G401 (cell line): ENCODE measurements around the gene CLNK. TPM values are rescaled to one million over a fixed set of nuclear protein-coding genes. Genes with fewer than 3 reads are reported as not detected.

Source experiments
- DNase-seq: peaks from one replicate; pipeline ENCODE4 v3.0.0-alpha.2; 2015; ENCODE audit warnings: low spot score
- in situ Hi-C: cut with HindIII; loops from 2 replicates; pipeline ENCODE4 v1.10.0; 2016; ENCODE audit warnings: low sequenced_read_pairs, mixed read lengths
- total RNA-seq: library from RNA; depleted of rRNA; stranded (reverse); fragments of >200 nt; shearing (Covaris generic); gene quantifications from 2 replicates; pipeline ENCODE4 v1.2.3, GENCODE V29; 2014; rRNA removed

Gene CLNK, protein sequence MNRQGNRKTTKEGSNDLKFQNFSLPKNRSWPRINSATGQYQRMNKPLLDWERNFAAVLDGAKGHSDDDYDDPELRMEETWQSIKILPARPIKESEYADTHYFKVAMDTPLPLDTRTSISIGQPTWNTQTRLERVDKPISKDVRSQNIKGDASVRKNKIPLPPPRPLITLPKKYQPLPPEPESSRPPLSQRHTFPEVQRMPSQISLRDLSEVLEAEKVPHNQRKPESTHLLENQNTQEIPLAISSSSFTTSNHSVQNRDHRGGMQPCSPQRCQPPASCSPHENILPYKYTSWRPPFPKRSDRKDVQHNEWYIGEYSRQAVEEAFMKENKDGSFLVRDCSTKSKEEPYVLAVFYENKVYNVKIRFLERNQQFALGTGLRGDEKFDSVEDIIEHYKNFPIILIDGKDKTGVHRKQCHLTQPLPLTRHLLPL
- total RNA-seq = not detected in 2 replicates

DNA sequence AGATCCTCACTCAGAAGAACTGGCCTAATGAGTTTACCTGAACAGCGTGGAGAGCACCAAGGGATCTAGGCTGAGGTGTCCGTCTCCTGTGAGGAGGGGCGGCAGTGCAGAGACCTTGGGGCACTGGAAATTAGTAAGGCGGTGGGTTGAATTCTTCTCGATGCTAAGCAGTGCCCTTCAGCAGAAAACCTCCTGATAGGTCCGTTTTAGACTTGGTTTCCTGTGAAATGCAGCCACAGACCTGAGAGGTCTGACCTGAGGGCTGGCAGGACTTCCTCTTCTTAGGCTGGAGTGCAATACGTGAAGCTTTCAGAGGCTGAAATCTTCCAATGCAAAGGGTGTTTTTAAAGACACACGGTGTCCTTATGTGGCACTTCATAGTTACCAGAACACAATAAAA, at the start of gene CLNK:
CLNK (minus strand) TSS at position 138 of the 400 bp plus-strand sequence. CDS start 16,899 bp downstream, outside the sequence.
- DNase-seq = no peak
- in situ Hi-C loops = no loop called here

DNA sequence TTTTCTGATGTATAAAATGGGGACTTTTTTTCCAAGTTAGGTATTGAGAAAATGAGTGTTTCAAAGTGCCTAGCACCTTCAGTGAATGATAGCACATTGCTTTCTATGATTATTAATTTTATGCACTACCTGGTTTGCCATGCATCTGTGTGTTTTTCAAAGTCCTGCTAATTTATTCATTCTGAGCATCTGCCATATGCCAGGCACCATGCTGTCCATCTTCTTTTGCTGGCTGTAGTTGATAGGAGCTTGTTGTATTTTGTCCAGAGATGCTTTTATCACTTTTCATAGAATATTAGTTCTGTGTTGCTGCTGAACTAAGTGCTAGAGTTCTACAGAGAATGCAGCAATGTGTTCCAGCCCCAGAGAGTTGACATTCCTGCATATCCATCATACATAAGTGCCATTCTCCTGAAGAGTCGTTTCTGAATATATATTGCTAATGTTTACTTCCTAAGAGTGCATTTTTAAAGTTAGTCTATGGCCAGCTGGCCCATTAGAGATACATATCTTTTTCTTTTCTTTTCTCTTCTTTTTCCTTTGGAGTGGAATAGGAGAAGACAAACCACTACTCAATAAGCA, 49.0 kb upstream of the CLNK start:
- peak; percentile 85 for DNase-seq
- in situ Hi-C loops = no loop called here

DNA sequence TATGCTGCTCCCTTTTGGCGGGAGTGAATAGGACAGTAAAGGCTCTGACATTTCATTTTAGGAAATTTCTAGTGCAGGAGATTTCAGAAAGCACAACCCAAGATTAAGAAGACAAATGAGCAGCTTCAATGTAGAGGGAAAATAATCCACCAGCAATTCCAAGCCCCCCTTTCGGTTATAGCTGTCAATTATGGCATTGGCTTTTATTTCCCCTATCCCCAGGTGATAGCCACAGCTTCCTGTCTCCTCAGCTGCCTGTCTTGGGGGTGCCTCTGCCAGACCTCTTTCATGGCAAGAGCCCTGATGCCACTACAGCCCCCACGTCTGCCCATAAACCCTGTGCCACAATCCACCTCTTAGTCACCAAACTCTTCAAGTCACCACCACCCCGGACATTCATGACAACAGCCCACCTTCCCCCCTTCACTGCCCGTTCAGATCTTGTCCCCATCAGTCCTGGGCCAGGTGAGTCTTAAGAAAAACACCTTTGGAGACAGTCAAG, 48.4 kb upstream of the CLNK start:
- DNase-seq = no peak
- in situ Hi-C loops = no loop called here

DNA sequence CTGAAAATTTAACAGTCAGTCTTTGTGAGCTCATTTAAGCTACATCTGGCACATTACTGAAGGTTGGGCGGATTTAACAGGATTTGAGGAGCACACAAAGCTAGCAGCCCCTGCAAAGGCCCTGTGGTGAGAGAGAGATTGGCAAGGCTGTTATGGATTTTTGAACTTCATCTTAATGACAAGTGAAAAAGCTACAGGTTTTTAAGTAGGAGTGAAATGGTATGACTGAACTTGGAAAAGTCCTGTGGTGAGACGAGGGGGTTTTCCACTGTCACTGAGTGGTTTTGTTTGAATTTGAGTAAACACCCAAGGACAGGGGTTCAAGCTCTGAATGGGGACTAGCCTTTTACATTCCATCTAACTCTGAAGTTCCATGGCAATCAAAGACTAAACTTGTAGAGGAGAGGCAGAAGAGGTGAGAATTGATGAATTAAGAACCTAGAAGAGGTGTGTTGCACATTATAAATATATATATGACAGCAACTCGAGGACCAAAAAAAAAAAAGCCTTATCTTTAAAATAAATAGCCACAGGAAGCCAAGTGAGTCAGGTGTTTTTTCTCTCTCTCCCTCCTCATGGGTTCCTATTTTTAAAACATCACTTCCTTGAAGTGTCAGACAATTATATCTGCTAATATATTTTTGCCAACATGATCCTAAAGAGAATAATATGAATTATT, 47.8 kb upstream of the CLNK start:
- no peak for DNase-seq
- in situ Hi-C loops = no loop called here

DNA sequence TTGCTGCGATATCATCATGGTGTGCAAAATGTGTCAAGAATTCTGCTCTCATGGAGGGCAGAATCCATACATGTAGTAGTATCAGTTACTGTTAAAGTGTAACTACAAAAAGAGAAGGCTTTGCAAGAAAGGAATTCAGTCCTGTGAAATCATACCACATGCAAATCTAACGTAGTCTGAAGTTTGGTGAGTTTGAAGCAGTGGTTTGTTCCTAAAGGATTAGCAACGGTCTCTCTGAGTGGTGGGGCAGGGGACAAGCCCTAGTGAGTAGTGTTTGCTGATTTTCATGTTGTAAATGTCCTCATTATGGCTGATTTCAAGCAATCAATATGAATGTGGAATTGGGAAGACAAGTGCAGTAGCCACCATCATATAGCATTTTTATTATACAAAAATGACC, 47.1 kb upstream of the CLNK start:
- DNase-seq = no peak
- in situ Hi-C loops = no loop called here

DNA sequence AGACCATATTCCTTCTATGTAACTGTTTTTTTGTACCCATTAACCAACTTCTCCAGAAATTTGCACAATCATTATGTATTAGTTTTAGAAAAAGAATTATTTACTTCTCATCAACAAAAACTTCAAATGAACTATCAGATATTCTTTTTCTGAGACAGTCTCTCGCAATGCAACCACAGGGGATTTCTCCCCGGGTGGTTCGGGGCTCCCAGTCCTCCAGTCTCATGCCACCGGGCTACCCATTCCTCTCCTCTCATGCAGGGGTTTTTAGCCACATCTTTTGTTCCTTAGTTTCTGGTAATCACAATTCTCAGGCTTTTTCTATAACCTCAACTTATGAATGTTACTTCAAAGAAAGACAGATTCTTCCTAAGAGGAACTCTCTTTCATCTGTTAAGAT, 46.6 kb upstream of the CLNK start:
- no peak for DNase-seq
- in situ Hi-C loops = no loop called here

DNA sequence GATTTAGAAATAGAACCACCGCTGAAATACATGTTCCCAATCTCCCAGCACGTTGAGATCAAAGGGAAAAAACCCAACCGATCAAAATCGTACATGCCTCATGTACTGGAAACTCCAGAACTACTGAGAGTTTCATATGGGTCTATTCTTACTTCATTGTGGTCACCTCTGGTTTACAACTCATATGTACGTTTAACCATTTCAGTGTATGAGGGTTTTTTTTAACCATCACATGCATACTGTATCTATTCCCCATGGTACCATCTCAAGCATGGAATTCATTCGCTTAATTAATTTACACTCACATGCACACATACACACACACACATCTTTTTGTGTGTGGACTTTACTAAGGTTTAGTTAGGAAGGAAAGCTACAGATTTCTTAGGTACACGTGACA, 46.0 kb upstream of the CLNK start:
- DNase-seq = no peak
- in situ Hi-C loops = no loop called here

DNA sequence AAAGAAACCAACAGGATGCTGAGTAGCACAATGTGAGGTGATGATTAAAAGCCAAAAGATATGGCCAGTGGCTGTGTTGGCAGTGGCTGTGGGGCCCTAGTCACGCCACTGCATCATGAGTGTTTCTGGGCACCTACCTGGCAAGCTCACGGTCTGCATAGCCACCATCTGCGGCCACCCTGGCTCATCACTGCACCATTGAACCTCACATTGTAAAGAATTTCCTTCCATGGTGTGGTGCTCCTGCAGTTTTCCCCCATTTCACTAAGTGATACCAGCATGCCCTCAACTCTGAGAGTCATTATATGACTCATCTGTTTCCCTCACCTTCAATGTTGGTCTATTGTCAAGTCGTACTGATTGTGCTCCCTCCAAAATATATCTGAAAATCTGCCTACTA, 45.5 kb upstream of the CLNK start:
- no peak for DNase-seq
- in situ Hi-C loops = no loop called here

DNA sequence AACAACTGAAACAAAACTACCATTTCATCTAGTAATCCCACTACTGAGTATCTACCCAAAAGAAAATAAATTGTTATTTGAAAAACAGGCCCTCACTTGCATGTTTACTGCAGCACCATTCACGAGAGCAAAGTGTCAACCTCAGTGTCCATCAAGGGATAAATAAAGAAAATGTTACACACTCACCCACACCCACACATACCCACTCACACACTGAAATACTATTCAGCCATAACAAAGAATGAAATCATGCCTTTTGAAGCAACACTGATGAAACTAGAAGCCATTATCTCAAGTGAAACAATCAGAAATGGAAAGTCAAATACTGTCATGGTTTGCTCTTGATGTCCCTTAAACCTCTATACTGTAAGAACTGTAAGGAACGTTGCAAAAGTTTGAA, 44.8 kb upstream of the CLNK start:
- in situ Hi-C loops = no loop called here
- no peak for DNase-seq

DNA sequence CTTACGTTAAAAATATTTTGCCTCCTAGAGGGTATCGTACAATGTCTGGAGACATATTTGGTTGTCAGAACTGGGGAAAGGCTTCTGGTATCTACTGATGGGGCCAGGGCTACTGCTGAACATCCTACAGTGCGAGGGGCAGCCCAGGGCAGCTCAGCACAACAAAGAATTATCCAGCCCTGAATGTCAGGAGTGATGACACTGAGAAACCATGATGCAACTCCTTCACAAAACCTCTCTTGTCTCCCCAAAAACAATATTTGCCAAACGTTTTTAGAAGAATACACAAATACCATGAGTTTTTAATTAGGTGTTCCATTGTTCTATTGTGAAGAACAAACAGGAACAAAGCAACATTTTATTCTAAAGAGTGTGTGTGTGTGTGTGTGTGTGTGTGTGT, 43.4 kb upstream of the CLNK start:
- no peak for DNase-seq
- in situ Hi-C loops = no loop called here

DNA sequence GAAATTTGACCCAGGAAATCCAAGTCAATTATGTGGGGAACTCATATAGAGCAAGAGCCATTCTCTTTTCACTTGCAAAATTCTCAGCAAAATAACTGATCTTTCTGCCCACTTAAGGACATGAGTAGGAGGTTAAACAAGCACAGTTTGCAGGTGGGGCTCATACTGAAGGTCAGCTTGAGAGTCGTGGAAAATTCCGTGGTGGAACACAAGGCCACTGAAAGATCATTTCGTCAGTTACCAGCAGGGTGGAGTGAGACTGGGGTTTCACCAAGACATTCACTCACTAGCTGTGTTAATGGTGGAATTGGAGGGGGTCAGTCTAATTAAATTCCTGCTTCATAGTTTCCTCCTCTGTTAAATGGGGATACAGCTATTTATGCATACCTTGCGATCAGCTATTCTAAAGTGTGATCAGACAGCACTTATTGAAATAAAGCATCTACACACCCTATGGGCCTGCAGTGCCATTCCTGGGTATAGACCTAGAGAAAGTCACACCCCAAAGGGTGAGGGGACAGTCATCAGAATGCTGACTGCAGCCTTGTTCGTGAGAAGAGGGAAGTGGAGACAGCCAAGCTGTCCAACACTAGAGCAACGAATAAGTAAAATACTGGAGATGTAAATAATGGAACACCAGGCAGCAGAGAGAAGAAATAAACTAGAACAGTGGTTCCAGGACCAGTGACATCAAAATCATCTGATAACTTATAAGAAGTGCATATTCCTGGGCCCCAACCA, 42.7 kb upstream of the CLNK start:
- in situ Hi-C loops = no loop called here
- DNase-seq = no peak

DNA sequence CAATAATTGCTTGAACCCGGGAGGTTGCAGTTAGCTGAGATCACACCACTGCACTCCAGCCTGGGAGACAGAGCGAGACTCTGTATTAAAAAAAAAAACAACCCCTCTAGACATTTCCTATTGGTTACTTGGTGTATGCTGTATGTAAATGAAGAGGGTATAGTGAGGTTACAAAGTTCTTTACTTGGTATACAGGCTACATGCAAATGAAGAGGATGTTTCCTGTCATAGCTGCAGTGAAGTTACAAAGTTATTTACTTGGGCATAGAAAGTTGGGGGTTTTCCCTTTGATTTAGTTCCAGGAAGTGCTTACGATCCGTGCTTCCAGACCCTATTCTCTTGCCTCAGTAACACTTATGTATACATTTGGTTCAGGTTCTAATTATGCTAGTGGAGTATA, 38.4 kb upstream of the CLNK start:
- in situ Hi-C loops = no loop called here

DNA sequence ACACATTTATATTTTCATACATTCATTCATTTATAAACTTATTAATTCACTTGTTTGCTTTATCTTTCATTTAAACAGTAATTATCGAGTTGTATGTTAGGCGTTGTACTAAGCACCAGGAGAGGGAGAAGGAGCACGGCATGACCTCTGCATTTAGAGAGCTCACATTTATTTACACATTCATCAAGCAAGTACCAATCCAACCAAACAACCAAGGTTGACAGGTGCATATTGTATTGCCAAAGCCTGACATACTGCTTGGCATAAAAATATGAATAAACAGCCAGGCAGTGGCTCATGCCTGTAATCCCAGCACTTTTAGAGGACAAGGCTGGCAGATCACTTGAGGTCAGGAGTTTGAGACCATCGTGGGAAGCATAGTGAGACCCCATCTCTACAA, 37.0 kb upstream of the CLNK start:
- peak; percentile 97 for DNase-seq
- in situ Hi-C loops = no loop called here

More for the DNA sequence above, 38.4 kb upstream of the CLNK start:
- no peak for DNase-seq

DNA sequence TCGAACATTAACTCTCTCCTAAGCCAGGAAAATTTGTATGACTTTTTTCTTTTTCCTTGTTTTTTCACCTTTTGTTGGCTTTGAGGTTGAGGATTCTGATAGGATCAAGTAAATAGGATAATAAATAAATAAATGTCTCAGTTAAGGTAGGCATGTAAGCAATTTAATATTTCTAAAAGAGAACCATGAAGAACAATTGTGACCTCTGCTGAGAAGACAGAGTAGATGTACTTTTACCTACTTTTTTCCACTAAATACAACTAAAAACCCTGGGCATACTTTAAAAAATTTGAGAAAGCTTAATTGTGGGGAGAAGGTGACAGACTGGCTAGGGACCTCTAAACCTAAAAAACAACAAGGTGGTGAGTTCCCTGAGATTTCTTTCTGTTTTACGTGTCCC, 31.6 kb upstream of the CLNK start:
- DNase-seq = no peak
- in situ Hi-C loops = no loop called here

DNA sequence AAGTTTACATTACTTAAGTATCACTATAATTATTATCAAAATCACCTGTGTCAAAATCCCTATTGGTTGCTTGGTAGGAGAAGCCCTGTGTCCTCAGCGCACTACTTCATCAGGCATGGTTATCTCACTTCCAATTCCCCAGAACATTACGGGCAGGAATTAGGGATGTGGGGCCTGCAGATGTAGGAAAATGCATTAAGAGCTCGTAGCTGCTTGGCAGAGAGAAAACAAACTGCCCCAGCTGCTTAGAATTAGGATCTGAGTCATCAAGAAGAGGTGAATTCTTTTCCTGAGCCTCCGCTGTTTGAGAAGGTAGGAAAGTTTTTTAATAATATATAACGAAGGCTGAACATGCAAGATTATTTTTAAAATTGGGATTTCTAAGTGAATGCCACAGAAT, 31.1 kb upstream of the CLNK start:
- in situ Hi-C loops = no loop called here
- DNase-seq = no peak

DNA sequence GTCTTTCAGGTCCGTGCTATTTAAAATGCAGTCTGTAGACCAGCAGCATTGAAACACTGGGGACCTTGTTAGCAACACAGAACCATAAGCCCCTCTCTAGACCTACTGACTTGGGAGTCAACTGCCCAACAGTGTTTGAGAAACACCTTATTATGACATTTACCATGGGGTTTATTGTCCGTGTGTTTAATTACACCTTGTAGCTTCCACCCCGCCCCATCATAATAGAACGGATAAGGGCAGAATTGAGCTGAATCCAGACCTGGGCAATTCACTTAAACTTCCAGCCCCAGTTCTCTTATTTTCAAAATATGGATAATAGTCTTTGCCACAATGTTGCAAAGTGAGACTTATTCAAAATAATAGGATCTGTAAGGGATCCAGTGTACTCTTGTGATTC, 30.6 kb upstream of the CLNK start:
- no peak for DNase-seq
- in situ Hi-C loops = no loop called here

DNA sequence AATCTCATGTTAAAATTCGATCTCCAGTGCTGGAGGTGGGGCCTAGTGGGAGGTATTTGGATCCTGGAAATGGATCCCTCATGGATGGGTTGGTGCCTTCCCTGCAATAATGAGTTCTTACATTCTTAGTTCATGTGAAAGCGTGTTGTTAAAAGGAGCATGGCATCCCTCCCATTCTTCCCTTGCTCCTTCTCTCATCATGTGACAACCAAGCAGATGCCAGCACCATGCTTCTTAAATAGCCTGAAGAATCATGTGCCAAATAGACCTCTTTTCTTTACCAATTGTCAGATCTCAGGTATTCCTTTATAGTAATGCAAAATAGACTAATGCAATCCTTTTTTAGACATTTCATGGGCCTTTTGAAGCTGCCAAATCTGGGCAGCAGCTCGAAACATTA, 29.0 kb upstream of the CLNK start:
- in situ Hi-C loops = no loop called here
- DNase-seq = no peak

DNA sequence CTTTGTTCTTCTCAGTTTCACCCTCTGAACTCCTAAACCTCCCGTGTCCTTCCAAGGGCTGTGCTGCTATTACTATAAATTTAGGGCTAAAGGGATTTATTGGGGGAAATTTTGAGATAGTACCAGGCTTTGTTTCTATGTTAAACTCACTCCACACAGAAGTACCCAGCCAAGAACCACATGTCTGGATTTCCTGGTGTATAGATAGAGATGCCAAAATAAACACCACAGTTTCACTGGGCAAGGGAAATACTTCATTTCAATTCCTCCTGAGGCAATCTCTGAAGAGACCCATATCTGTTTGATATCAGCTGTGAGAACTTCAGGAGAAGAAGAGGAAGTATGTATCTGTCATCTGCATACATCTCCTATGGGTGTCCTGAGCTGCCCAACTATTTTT, 21.7 kb upstream of the CLNK start:
- in situ Hi-C loops = no loop called here
- DNase-seq = no peak

DNA sequence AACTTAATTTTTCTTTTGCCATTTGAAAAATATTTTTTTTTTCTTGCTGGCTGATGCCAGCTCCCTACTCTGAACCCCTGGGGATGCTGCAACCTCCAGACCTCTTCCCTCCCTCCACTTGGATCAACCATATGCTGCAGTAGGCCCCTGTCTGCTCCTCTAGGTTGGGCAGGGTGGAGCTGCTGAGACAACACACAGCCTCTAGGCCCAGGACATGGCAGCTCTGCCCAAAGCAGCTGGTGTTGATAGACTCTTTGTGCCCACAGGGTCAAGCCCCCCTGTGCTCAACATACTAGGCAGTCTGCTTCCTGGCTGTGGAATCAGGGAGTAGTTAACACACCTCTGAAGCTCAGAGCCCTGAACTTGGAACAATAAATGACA, 19.9 kb upstream of the CLNK start:
- peak; percentile 76 for DNase-seq
- in situ Hi-C loops = no loop called here
